Endothelial cell of umbilical vein (primary cell): ENCODE results near the gene RNU7-1. TPM values are rescaled to one million over a fixed set of nuclear protein-coding genes. Genes with fewer than 3 reads are reported as not detected.

ENCODE experiments used
- BruUV-seq: library from RNA; stranded (reverse); fragments of 400-500 nt; replicated peaks from 2 replicates; lab custom pipeline; 2021; lab: Mats Ljungman, UMichigan
- CTCF ChIA-PET: fragments of 300-600, 350-600 bp; sonication (Branson Sonifier 250); formaldehyde crosslinking; loops from one replicate; lab custom pipeline; 2021; ENCODE audit warnings: antibody characterized with exemption, inconsistent platforms; lab: Charles Lee
- POLR2A ChIA-PET: fragments of 300-600, 350-600 bp; sonication (Branson Sonifier 250); formaldehyde crosslinking; loops from one replicate; lab custom pipeline; 2021; ENCODE audit warnings: antibody characterized with exemption, inconsistent platforms; lab: Charles Lee
- DNase-seq: peaks from one replicate; pipeline ENCODE4 v3.0.0-alpha.2; 2011; ENCODE audit warnings: low read depth, low spot score
- FAIRE-seq: peaks from 2 replicates; lab custom pipeline; 2011; peaks lifted over from hg19 to GRCh38; lab: Jason Lieb, UNC
- H2AFZ ChIP-seq: 2 replicates; pipeline ENCODE4 v1.6.0; 2012; ENCODE audit warnings: low read depth, low read length, control low read depth, inconsistent platforms
- H3K27ac ChIP-seq: 2 replicates; pipeline ENCODE4 v1.5.1; 2011; ENCODE audit warnings: low read depth, mild to moderate bottlenecking, control low read depth, low read length, moderate library complexity; ENCODE audit not compliant: insufficient read depth
- H3K27me3 ChIP-seq, 2 experiments: 2 replicates each; pipeline versions ENCODE4 v1.6.0 to v1.6.1; 2011; ENCODE audit warnings: low read length in 2 of 2, mixed read lengths in 1 of 2; ENCODE audit not compliant: control insufficient read depth in 2 of 2, insufficient read depth in 2 of 2
- H3K36me3 ChIP-seq, 2 experiments: 2 replicates in 1 of 2; 3 replicates in 1 of 2; pipeline ENCODE4 v1.5.1; 2011; ENCODE audit warnings: low read length in 2 of 2, mild to moderate bottlenecking in 1 of 2, moderate library complexity in 1 of 2; ENCODE audit not compliant: control insufficient read depth in 2 of 2, insufficient read depth in 2 of 2; ENCODE audit errors: extremely low read depth in 1 of 2
- H3K4me1 ChIP-seq: 3 replicates; pipeline ENCODE4 v1.5.1; 2011; ENCODE audit warnings: mild to moderate bottlenecking, low read length; ENCODE audit not compliant: control insufficient read depth, insufficient read depth; ENCODE audit errors: extremely low read depth
- H3K4me2 ChIP-seq: 2 replicates; pipeline ENCODE4 v1.6.1; 2011; ENCODE audit warnings: low read length, control low read depth, mixed read lengths; ENCODE audit not compliant: insufficient read depth
- H3K4me3 ChIP-seq, 3 experiments: fragments of 200-600 bp in 1 of 3; sonication (generic), shearing (Covaris generic) in 1 of 3; replicated peaks in 1 of 3; 2 replicates each; pipeline ENCODE4 v1.5.1; 2011 to 2016; ENCODE audit warnings: control low read depth in 3 of 3, low read length in 3 of 3, mild to moderate bottlenecking in 2 of 3, inconsistent platforms in 1 of 3, low read depth in 1 of 3, moderate library complexity in 1 of 3; ENCODE audit not compliant: insufficient read depth in 1 of 3
- H3K79me2 ChIP-seq: 2 replicates; pipeline ENCODE4 v1.6.0; 2012; ENCODE audit warnings: low read length, inconsistent platforms; ENCODE audit not compliant: control insufficient read depth, insufficient read depth
- H3K9ac ChIP-seq: replicated peaks from 2 replicates; pipeline ENCODE3; 2011; ENCODE audit warnings: low read length, control low read depth; ENCODE audit not compliant: insufficient read depth; ENCODE audit errors: extremely low read depth
- H3K9me1 ChIP-seq: replicated peaks from 3 replicates; pipeline ENCODE4 v1.6.0; 2011; ENCODE audit warnings: mild to moderate bottlenecking, low read length; ENCODE audit not compliant: control insufficient read depth, insufficient read depth; ENCODE audit errors: extremely low read depth
- H3K9me3 ChIP-seq: replicated peaks from 2 replicates; pipeline ENCODE4 v1.5.1; 2012; ENCODE audit warnings: low read length, inconsistent platforms; ENCODE audit not compliant: control insufficient read depth, insufficient read depth
- H4K20me1 ChIP-seq: replicated peaks from 2 replicates; pipeline ENCODE3; 2011; ENCODE audit warnings: mild to moderate bottlenecking, low read length; ENCODE audit not compliant: control insufficient read depth, insufficient read depth; ENCODE audit errors: extremely low read depth
- EZH2 ChIP-seq: IDR thresholded peaks from 2 replicates; pipeline ENCODE4 v1.6.1; 2012; ENCODE audit warnings: borderline replicate concordance, low read depth, mild to moderate bottlenecking, moderate library complexity, low read length, inconsistent platforms; ENCODE audit not compliant: severe bottlenecking
- FOS ChIP-seq: IDR thresholded peaks from 2 replicates; pipeline ENCODE4 v1.6.1; 2011; ENCODE audit warnings: mild to moderate bottlenecking, low read length, moderate library complexity, borderline replicate concordance; ENCODE audit not compliant: insufficient read depth
- GATA2 ChIP-seq: IDR thresholded peaks from 2 replicates; pipeline ENCODE4 v1.7.0; 2011; ENCODE audit warnings: low read depth, mild to moderate bottlenecking, moderate library complexity, mixed read lengths, low read length; ENCODE audit not compliant: insufficient read length, insufficient read depth
- JUN ChIP-seq: IDR thresholded peaks from 2 replicates; pipeline ENCODE4 v1.6.1; 2011; ENCODE audit warnings: borderline replicate concordance, low read depth; ENCODE audit not compliant: insufficient read length, insufficient read depth
- MYC ChIP-seq: IDR thresholded peaks from one replicate; pipeline ENCODE4 v1.6.1; 2011; ENCODE audit warnings: mild to moderate bottlenecking, low read depth, low read length
- POLR2A ChIP-seq: IDR thresholded peaks from 2 replicates; pipeline ENCODE4 v1.6.1; 2012; ENCODE audit warnings: low read depth, mild to moderate bottlenecking, control low read depth, low read length
- POLR2AphosphoS5 ChIP-seq: IDR thresholded peaks from 2 replicates; pipeline ENCODE4 v1.6.1; 2012; ENCODE audit warnings: low read depth, mild to moderate bottlenecking, control low read depth, low read length, moderate library complexity; ENCODE audit not compliant: insufficient read depth
- dilution Hi-C: fragments of 300-500 bp; cut with MboI; formaldehyde crosslinking; loops from one replicate; pipeline ENCODE4 v1.15.0; 2019; ENCODE audit warnings: low sequenced_read_pairs; ENCODE audit not compliant: extremely low pct_ligation_motif_present
- intact Hi-C: fragments of 100-400 bp; cut with micrococcal nuclease; formaldehyde crosslinking; loops from one replicate; pipeline ENCODE4 v1.10.0; 2022
- polyA plus RNA-seq, 4 experiments: library from polyadenylated mRNA; depleted of rRNA in 3 of 4; stranded (reverse) in 3 of 4; unstranded in 1 of 4; fragments of >200 nt; gene quantifications; 2 replicates each; pipeline versions ENCODE4 v1.2.1 to v1.2.3, GENCODE V29; 2011 to 2012; ENCODE audit warnings: missing spikeins in 1 of 4
- total RNA-seq: library from RNA; stranded (reverse); gene quantifications from 2 replicates; pipeline ENCODE4 v1.2.3, GENCODE V29; 2021
- TF ChIP-seq, protein P1 (sequence below): IDR thresholded peaks from 2 replicates; pipeline ENCODE4 v1.6.1; 2011; ENCODE audit not compliant: insufficient read depth, insufficient read length
- TF ChIP-seq, protein P2 (sequence below), 2 donors: IDR thresholded peaks; 1 replicate in 1 of 2; 2 replicates in 1 of 2; pipeline ENCODE4 v1.5.1; 2011; ENCODE audit warnings: low read length in 2 of 2, mild to moderate bottlenecking in 2 of 2, moderate library complexity in 2 of 2, control low read depth in 1 of 2, inconsistent platforms in 1 of 2, low read depth in 1 of 2; ENCODE audit not compliant: insufficient read depth in 1 of 2; ENCODE audit errors: extremely low read depth in 1 of 2

RNU7-1 gene
- total and polyA plus RNA-seq, 2 donors (not counting 3 experiments of a cell fraction or from before 2014, with no cell fraction given), result not detected

DNA sequence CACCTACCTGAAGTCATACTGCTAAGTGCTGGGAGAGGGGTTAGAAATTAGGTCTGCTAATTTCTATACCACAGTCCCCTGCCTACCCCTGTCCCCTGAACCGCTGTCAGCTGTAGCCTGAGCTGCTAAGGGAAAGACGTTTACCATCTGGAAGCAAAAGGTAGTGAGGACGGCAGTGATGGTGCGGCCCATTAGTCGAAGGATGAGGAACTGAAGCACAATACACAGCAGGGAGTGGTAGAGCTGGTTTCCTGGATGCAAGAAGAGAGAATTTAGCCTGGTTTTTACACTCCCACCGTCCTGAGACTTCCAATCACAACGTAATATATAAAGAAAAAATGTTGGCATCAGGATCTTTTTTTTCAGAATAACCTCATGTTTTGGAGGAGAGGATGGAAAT lies 38.9 kb downstream of the RNU7-1 start:
- no peak overlapping the region for H2AFZ ChIP-seq
- TF ChIP-seq MYC, result no peak
- TF ChIP-seq JUN, result no peak
- no peak for TF ChIP-seq POLR2A
- TF ChIP-seq, protein P1, sequence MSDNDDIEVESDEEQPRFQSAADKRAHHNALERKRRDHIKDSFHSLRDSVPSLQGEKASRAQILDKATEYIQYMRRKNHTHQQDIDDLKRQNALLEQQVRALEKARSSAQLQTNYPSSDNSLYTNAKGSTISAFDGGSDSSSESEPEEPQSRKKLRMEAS, result no peak
- no peak for TF ChIP-seq FOS
- TF ChIP-seq GATA2, result no peak
- TF ChIP-seq EZH2, result no peak
- no peak for TF ChIP-seq POLR2AphosphoS5
- TF ChIP-seq, protein P2, sequence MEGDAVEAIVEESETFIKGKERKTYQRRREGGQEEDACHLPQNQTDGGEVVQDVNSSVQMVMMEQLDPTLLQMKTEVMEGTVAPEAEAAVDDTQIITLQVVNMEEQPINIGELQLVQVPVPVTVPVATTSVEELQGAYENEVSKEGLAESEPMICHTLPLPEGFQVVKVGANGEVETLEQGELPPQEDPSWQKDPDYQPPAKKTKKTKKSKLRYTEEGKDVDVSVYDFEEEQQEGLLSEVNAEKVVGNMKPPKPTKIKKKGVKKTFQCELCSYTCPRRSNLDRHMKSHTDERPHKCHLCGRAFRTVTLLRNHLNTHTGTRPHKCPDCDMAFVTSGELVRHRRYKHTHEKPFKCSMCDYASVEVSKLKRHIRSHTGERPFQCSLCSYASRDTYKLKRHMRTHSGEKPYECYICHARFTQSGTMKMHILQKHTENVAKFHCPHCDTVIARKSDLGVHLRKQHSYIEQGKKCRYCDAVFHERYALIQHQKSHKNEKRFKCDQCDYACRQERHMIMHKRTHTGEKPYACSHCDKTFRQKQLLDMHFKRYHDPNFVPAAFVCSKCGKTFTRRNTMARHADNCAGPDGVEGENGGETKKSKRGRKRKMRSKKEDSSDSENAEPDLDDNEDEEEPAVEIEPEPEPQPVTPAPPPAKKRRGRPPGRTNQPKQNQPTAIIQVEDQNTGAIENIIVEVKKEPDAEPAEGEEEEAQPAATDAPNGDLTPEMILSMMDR (IDR thresholded peaks at IDR 0.05; ENCODE audit: extremely low read depth in 1 of 2, insufficient read depth in 1 of 2, low read depth in 1 of 2, low read length in 2 of 2), result no peak
- H3K79me2 ChIP-seq, result no peaks in the 10 kb centered on the region
- no peaks in the 10 kb centered on the region for H3K27me3 ChIP-seq
- DNase-seq, result no peak
- H3K4me3 ChIP-seq, result no peak overlapping the region
- intact Hi-C loops (no loop called here), dilution Hi-C loops (no loop called here)
- H3K9ac ChIP-seq, result no peak overlapping the region
- H3K36me3 ChIP-seq, result peaks cover 2 to 15% of the 10 kb centered on the region in 2 experiments
- no peaks in the 10 kb centered on the region for H3K9me3 ChIP-seq
- BruUV-seq, result no TSS peak
- ChIA-PET POLR2A (no interaction called here), CTCF (no interaction called here)
- H4K20me1 ChIP-seq, result no peaks in the 10 kb centered on the region
- FAIRE-seq, result no peak
- H3K27ac ChIP-seq, result no peak overlapping the region
- no peaks in the 10 kb centered on the region for H3K9me1 ChIP-seq
- H3K4me2 ChIP-seq, result no peak overlapping the region
- no peaks in the 10 kb centered on the region for H3K4me1 ChIP-seq
